HL-60/S4 (cell line): ENCODE data around the gene NEB.
"Not testable (repeated sequence)": the region's sequence is repeated elsewhere in the genome, so short reads cannot be mapped to it uniquely, and the experiment has no call there.

Source experiments
- in situ Hi-C: fragments of 300-500 bp; cut with MboI; formaldehyde crosslinking; loops from 2 replicates; pipeline ENCODE4 v1.14.3; 2022; ENCODE audit warnings: low sequenced_read_pairs

NEB gene

GRCh38 chr2:151761687-151762086 lies 27.4 kb upstream of the NEB start:
- in situ Hi-C loops, result no loop called here

- in situ Hi-C loops, result no loop called here
Measured at GRCh38 chr2:151761193-151761592, 26.9 kb upstream of the NEB start.

GRCh38 chr2:151760139-151760650 lies 25.9 kb upstream of the NEB start:
- in situ Hi-C loops, result no loop called here

GRCh38 chr2:151758744-151759143 lies 24.5 kb upstream of the NEB start:
- in situ Hi-C loops, result no loop called here

GRCh38 chr2:151757861-151758260 lies 23.6 kb upstream of the NEB start:
- in situ Hi-C loops, result no loop called here

GRCh38 chr2:151756820-151757219 lies 22.5 kb upstream of the NEB start:
- in situ Hi-C loops, result no loop called here

- in situ Hi-C loops, result no loop called here
Measured at GRCh38 chr2:151754253-151754897, 20.1 kb upstream of the NEB start.

- in situ Hi-C loops, result no loop called here
Measured at GRCh38 chr2:151753540-151753939, 19.3 kb upstream of the NEB start.

- in situ Hi-C loops, result not testable (repeated sequence)
Measured at GRCh38 chr2:151745261-151745660, 11.0 kb upstream of the NEB start.

- in situ Hi-C loops, result no loop called here
Measured at GRCh38 chr2:151730262-151730975, 3.9 kb downstream of the NEB start.

- in situ Hi-C loops, result no loop called here
Measured at GRCh38 chr2:151729837-151730236, 4.4 kb downstream of the NEB start.

GRCh38 chr2:151729415-151729811 lies 4.9 kb downstream of the NEB start:
- in situ Hi-C loops, result no loop called here

GRCh38 chr2:151728804-151729414 lies 5.4 kb downstream of the NEB start:
- in situ Hi-C loops, result no loop called here

- in situ Hi-C loops, result no loop called here
Measured at GRCh38 chr2:151727593-151728552, 6.4 kb downstream of the NEB start.

- in situ Hi-C loops, result no loop called here
Measured at GRCh38 chr2:151721161-151721560, 13.1 kb downstream of the NEB start.

GRCh38 chr2:151720521-151720920 lies 13.8 kb downstream of the NEB start:
- in situ Hi-C loops, result no loop called here

GRCh38 chr2:151718796-151719195 lies 15.5 kb downstream of the NEB start:
- in situ Hi-C loops, result no loop called here

- in situ Hi-C loops, result no loop called here
Measured at GRCh38 chr2:151718247-151718646, 16.0 kb downstream of the NEB start.

- in situ Hi-C loops, result no loop called here
Measured at GRCh38 chr2:151716721-151717120, 17.6 kb downstream of the NEB start.

- in situ Hi-C loops, result no loop called here
Measured at GRCh38 chr2:151713291-151713903, 20.9 kb downstream of the NEB start.
